IMR-90 (cell line): ENCODE results near the gene STUB1.

ENCODE experiments used
- CTCF ChIP-seq: conservative IDR thresholded peaks from 2 replicates; pipeline ENCODE4 v1.5.1; 2012; ENCODE audit warnings: mild to moderate bottlenecking, low read depth, low read length, improper control_type of control experiment
- RFX5 ChIP-seq: IDR thresholded peaks from 2 replicates; pipeline ENCODE4 v1.8.0; 2012; ENCODE audit warnings: low read depth, mild to moderate bottlenecking, low read length, moderate library complexity
- SMC3 ChIP-seq: fragments of 150-350 bp; IDR thresholded peaks from 2 replicates; pipeline ENCODE4 v1.6.1; 2016; ENCODE audit warnings: low read depth, mild to moderate bottlenecking, antibody characterized with exemption, low read length, moderate library complexity

DNA sequence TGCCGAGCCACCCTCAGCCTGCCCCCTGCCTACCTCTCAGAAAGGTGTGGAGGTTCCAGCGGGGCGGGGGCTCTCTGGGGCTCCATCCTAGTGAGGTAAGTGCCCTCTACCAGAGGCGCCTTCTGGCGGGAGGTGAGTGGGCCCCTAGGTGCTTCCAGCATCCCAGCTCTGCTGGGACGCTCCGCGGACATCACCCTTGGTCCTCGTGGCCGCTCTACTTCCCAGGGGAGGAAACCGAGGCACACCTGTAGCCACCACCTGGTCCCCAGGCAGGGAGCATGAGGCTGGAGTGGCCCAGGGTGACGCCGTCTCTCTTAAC is 37.2 kb upstream of the STUB1 start:
- TF ChIP-seq RFX5: no peak
- TF ChIP-seq SMC3: no peak
- no peak for TF ChIP-seq CTCF
